Brain microvascular endothelial cell (primary cell): ENCODE data around the gene MED13L.

Experiments used
- DNase-seq: peaks from one replicate; pipeline ENCODE4 v3.0.0-alpha.2; 2020
- H3K27ac ChIP-seq: fragments of 250-450 bp; sonication (Bioruptor Pico); 2 replicates; pipeline ENCODE4 v1.5.1; 2020; ENCODE audit warnings: mild to moderate bottlenecking, moderate library complexity
- H3K27me3 ChIP-seq: fragments of 250-450 bp; sonication (Bioruptor Pico); replicated peaks from 2 replicates; pipeline ENCODE4 v1.5.1; 2020; ENCODE audit warnings: mild to moderate bottlenecking
- H3K36me3 ChIP-seq: fragments of 250-450 bp; sonication (Bioruptor Pico); replicated peaks from 2 replicates; pipeline ENCODE4 v1.5.1; 2020; ENCODE audit warnings: mild to moderate bottlenecking
- H3K4me3 ChIP-seq: 2 replicates; pipeline ENCODE4 v1.5.1; 2011; ENCODE audit warnings: low read depth, mild to moderate bottlenecking, control low read depth, low read length, moderate library complexity
- CTCF ChIP-seq: IDR thresholded peaks from 2 replicates; pipeline ENCODE4 v1.5.1; 2011; ENCODE audit warnings: low read depth, mild to moderate bottlenecking, moderate library complexity, low read length, control low read depth, inconsistent platforms; ENCODE audit errors: missing control alignments
- in situ Hi-C: cut with HindIII; loops from 2 replicates; pipeline ENCODE4 v1.10.0; 2017; ENCODE audit warnings: low sequenced_read_pairs, low pct_ligation_motif_present

The MED13L gene

DNA sequence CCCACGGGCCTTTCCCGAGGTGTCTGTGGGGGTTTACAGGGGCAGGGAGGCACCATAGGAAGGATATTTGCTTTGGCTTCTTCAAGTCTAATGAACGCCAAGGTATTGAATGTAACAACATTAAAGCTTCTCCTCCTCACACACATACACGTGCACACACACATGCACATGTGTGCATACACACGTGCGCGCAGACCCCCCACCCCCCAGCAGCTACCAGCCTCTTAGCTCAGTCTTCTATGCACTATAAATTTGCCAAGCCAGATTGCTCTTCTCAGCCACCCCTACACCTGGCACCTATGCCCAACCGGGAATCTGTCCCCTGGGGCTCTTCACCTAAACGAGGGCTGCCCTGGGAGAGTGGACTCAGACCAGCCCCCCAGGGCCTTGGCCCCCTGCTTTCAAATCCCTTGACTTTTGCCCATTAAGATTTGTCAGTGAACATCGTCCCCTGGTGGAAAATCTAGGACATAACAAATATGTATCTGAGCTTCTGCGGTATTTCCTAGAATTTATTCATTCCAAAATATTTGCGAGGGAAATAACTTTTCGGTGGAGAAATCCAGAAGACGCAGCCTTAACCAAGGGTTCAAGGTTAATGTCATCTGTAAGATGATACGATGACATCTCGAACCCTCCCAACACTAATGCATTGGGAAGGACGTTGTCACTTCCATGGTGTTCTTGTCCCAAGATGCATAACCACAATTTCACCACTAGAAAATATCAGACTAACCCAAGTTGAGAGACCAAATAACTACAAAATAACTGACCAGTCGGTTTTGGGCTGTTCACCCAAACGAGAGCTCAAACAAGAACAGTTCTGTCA is 330.4 kb downstream of the MED13L start:
- H3K4me3 ChIP-seq, result no peak overlapping the region
- peak; percentile 63 for TF ChIP-seq CTCF
- no peak for DNase-seq
- no peaks in the 10 kb centered on the region for H3K36me3 ChIP-seq
- in situ Hi-C loops, result no loop called here
- H3K27me3 ChIP-seq, result no peaks in the 10 kb centered on the region
- H3K27ac ChIP-seq, result no peak overlapping the region

GRCh38 chr12:115946092-115946491 is 331.4 kb downstream of the MED13L start:
- Histone ChIP-seq H3K36me3 (no peaks in the 10 kb centered on the region), H3K27ac (no peak overlapping the region), H3K27me3 (no peaks in the 10 kb centered on the region), H3K4me3 (no peak overlapping the region)
- in situ Hi-C loops, result no loop called here
- no peak for DNase-seq
- TF ChIP-seq CTCF, result no peak

DNA sequence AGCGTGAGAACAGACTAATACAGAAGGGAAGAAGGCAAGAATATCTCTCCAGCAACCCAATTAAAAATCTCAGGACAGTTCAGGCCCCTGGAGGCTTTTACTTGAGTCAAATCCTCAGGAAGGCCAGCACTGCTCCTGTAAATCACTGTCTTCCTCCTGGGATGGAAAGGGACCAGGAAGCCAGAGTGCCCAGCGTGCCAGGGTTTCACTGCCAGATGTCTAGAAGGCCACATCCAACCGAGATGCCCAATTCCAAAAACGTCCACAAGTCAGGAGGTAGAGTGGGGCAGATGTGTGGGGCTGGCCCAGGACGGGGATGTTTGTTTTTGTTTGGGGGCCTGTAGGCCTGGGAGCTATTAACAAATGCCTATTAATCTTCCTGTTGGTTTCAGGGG is 332.0 kb downstream of the MED13L start:
- Histone ChIP-seq H3K4me3 (no peak overlapping the region), H3K36me3 (no peaks in the 10 kb centered on the region), H3K27me3 (no peaks in the 10 kb centered on the region), H3K27ac (no peak overlapping the region)
- no peak for TF ChIP-seq CTCF
- no peak for DNase-seq
- in situ Hi-C loops, result no loop called here

- Histone ChIP-seq H3K27me3 (no peaks in the 10 kb centered on the region), H3K4me3 (no peak overlapping the region), H3K36me3 (no peaks in the 10 kb centered on the region), H3K27ac (no peak overlapping the region)
- no peak for DNase-seq
- TF ChIP-seq CTCF, result no peak
- in situ Hi-C loops, result no loop called here
Observed at GRCh38 chr12:115944837-115945490, 332.5 kb downstream of the MED13L start.

DNA sequence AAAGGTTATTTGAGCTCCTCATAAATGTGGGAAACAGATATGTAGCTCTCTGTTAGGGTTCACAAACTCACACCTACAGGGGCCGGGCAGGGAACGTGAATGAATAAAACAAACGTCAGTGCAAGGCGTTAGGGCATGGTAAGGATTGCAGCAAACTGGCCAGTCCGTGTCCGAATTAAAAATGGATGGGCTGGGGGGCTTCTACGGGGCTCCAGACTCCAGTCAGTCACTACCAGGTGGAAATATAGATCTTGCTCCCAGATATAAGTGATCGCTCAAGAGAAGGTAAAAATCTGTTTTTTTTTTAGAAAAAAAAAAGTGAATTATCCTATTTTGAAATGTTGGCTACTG is 333.1 kb downstream of the MED13L start:
- Histone ChIP-seq H3K27ac (no peak overlapping the region), H3K36me3 (no peaks in the 10 kb centered on the region), H3K27me3 (no peaks in the 10 kb centered on the region), H3K4me3 (no peak overlapping the region)
- no peak for DNase-seq
- in situ Hi-C loops, result no loop called here
- TF ChIP-seq CTCF, result no peak
